ENCODE results near the gene ASIC4.

The ASIC4 gene

GRCh38 chr2:219514196-219514761, at the start of gene ASIC4:
Gene ASIC4 (plus strand): TSS chr2:219514482. CDS start chr2:219514725, 243 bp downstream.
- DNase-seq = peak; percentile 32 to 41

- DNase-seq = no peak
Observed at GRCh38 chr2:219465659-219466561, 48.4 kb upstream of the ASIC4 start.

GRCh38 chr2:219466816-219467735, 47.2 kb upstream of the ASIC4 start:
- DNase-seq = no peak

GRCh38 chr2:219467736-219468075, 46.6 kb upstream of the ASIC4 start:
- no peak for DNase-seq

GRCh38 chr2:219468410-219469185, 45.7 kb upstream of the ASIC4 start:
- DNase-seq = no peak

GRCh38 chr2:219469186-219469724, 45.0 kb upstream of the ASIC4 start:
- no peak for DNase-seq

GRCh38 chr2:219470429-219470828, 43.9 kb upstream of the ASIC4 start:
- DNase-seq = no peak

- DNase-seq = no peak
Observed at GRCh38 chr2:219471476-219472371, 42.6 kb upstream of the ASIC4 start.

- DNase-seq = no peak
Observed at GRCh38 chr2:219472629-219473187, 41.6 kb upstream of the ASIC4 start.

- no peak for DNase-seq
Observed at GRCh38 chr2:219473511-219473910, 40.8 kb upstream of the ASIC4 start.

GRCh38 chr2:219474285-219475060, 39.8 kb upstream of the ASIC4 start:
- DNase-seq = no peak

- no peak for DNase-seq
Observed at GRCh38 chr2:219475278-219475677, 39.0 kb upstream of the ASIC4 start.

GRCh38 chr2:219475697-219476651, 38.3 kb upstream of the ASIC4 start:
- DNase-seq = no peak

GRCh38 chr2:219476652-219477151, 37.6 kb upstream of the ASIC4 start:
- DNase-seq = no peak

- DNase-seq = no peak
Observed at GRCh38 chr2:219477179-219477578, 37.1 kb upstream of the ASIC4 start.

- DNase-seq = no peak
Observed at GRCh38 chr2:219477815-219478214, 36.5 kb upstream of the ASIC4 start.

GRCh38 chr2:219478916-219479315, 35.4 kb upstream of the ASIC4 start:
- DNase-seq = no peak

GRCh38 chr2:219480004-219480403, 34.3 kb upstream of the ASIC4 start:
- no peak for DNase-seq
